ENCODE results near the gene HTR1B. TPM values are rescaled to one million over a fixed set of nuclear protein-coding genes. Genes with fewer than 3 reads are reported as not detected.

Gene HTR1B
- polyA plus RNA-seq, 2 of the 4 experiments (the other 2 are of a cell fraction), result 0.12 TPM; not detected in 1

DNA sequence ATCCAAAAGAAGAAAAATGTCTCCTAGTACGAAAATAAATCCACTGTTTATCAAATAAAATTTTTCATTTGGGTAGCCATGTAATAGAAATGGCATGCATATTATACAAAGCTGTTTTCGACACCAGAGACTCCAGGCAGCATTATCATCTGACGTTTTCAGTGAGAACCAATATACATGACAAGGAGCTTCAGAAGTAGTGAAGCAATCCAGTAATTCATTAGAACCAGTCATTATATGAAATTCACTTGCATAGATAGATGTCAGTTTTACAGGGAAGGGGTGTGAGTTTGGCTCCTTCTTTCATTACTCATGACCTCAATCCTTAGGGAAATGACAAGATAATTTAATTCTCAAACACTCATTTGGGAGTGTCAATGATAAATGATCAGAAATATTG lies 14.7 kb downstream of the HTR1B start:
- 55% methylated on average over 3 of the region's 3 CpGs for WGBS (ENCODE audit: missing lambda C conversion rate)
- ChIA-PET POLR2A (no interaction called here), CTCF (no interaction called here)
- ATAC-seq (no peak), DNase-seq (ENCODE audit: low read depth in 1 of 2, low spot score in 1 of 2) (no peak), FAIRE-seq (no peak)
- no peak overlapping the region for H3K4me2 ChIP-seq
- H3K4me1 ChIP-seq, result no peaks in the 10 kb centered on the region
- H3K9me3 ChIP-seq, result no peaks in the 10 kb centered on the region
- no peak overlapping the region for H3K4me3 ChIP-seq
- no peak overlapping the region for H3K27ac ChIP-seq
- no peak for TF ChIP-seq ZNF302 (CRISPR knock-in tag; IDR thresholded peaks at IDR 0.05)
- no peak for TF ChIP-seq USF2 (IDR thresholded peaks at IDR 0.05)
- TF ChIP-seq CHD2 (IDR thresholded peaks at IDR 0.05; ENCODE audit: low read length, partially characterized antibody), result no peak
- TF ChIP-seq, protein P1, sequence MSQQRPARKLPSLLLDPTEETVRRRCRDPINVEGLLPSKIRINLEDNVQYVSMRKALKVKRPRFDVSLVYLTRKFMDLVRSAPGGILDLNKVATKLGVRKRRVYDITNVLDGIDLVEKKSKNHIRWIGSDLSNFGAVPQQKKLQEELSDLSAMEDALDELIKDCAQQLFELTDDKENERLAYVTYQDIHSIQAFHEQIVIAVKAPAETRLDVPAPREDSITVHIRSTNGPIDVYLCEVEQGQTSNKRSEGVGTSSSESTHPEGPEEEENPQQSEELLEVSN (IDR thresholded peaks at IDR 0.05; ENCODE audit: borderline replicate concordance, low read depth), result no peak
- TF ChIP-seq HEYL (CRISPR knock-in tag; IDR thresholded peaks at IDR 0.05), result no peak
- TF ChIP-seq GATA3 (IDR thresholded peaks at IDR 0.05; ENCODE audit: borderline replicate concordance), result no peak
- no peak for TF ChIP-seq TP53 (CRISPR knock-in tag; IDR thresholded peaks at IDR 0.05)
- no peak for TF ChIP-seq KDM5A (IDR thresholded peaks at IDR 0.05)

- Histone ChIP-seq H3K4me3 (no peak overlapping the region), H3K27ac (no peak overlapping the region), H3K4me2 (no peak overlapping the region), H3K4me1 (no peaks in the 10 kb centered on the region), H3K9me3 (no peaks in the 10 kb centered on the region)
- POLR2A ChIA-PET, result no interaction called here
- DNase-seq (ENCODE audit: low read depth in 1 of 2, low spot score in 1 of 2) (no peak), FAIRE-seq (no peak), ATAC-seq (no peak)
- 0% methylated on average over 1 of the region's 1 CpG for WGBS (ENCODE audit: missing lambda C conversion rate)
- CTCF ChIA-PET, result no interaction called here
- TF ChIP-seq TFCP2L1 (CRISPR knock-in tag; IDR thresholded peaks at IDR 0.05) (no peak), RAD21 (conservative IDR thresholded peaks at IDR 0.05 in 1 of 2, IDR thresholded peaks at IDR 0.05 in 1 of 2) (no peak), RFX5 (IDR thresholded peaks at IDR 0.05) (no peak)
Observed at GRCh38 chr6:77447254-77447653, 16.0 kb downstream of the HTR1B start.

- ChIA-PET CTCF (no interaction called here), POLR2A (no interaction called here)
- Histone ChIP-seq H3K4me1 (no peaks in the 10 kb centered on the region), H3K4me3 (no peak overlapping the region), H3K4me2 (no peak overlapping the region), H3K27ac (no peak overlapping the region), H3K9me3 (no peaks in the 10 kb centered on the region)
- ATAC-seq, result no peak
- DNase-seq (ENCODE audit: low read depth in 1 of 2, low spot score in 1 of 2), result no peak
- FAIRE-seq, result no peak
- TF ChIP-seq CBX8 (IDR thresholded peaks at IDR 0.05), result no peak
- no peak for TF ChIP-seq NR3C1 (IDR thresholded peaks at IDR 0.05)
- TF ChIP-seq ZNF302 (CRISPR knock-in tag; IDR thresholded peaks at IDR 0.05), result no peak
- no peak for TF ChIP-seq BHLHE40 (IDR thresholded peaks at IDR 0.05; ENCODE audit: low read depth, low read length)
- TF ChIP-seq CHD2 (IDR thresholded peaks at IDR 0.05; ENCODE audit: low read length, partially characterized antibody), result no peak
- TF ChIP-seq, protein P2, sequence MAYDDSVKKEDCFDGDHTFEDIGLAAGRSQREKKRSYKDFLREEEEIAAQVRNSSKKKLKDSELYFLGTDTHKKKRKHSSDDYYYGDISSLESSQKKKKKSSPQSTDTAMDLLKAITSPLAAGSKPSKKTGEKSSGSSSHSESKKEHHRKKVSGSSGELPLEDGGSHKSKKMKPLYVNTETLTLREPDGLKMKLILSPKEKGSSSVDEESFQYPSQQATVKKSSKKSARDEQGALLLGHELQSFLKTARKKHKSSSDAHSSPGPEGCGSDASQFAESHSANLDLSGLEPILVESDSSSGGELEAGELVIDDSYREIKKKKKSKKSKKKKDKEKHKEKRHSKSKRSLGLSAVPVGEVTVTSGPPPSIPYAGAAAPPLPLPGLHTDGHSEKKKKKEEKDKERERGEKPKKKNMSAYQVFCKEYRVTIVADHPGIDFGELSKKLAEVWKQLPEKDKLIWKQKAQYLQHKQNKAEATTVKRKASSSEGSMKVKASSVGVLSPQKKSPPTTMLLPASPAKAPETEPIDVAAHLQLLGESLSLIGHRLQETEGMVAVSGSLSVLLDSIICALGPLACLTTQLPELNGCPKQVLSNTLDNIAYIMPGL (CRISPR knock-in tag; IDR thresholded peaks at IDR 0.05; ENCODE audit: borderline replicate concordance), result no peak
- 67% methylated on average over 1 of the region's 1 CpG for whole genome bisulfite sequencing (ENCODE audit: missing lambda C conversion rate)
Observed at GRCh38 chr6:77446249-77446648, 17.0 kb downstream of the HTR1B start.

- no peak overlapping the region for H3K27ac ChIP-seq
- ChIA-PET CTCF (no interaction called here), POLR2A (no interaction called here)
- TF ChIP-seq RAD21 (conservative IDR thresholded peaks at IDR 0.05 in 1 of 2, IDR thresholded peaks at IDR 0.05 in 1 of 2) (no peak), FOXS1 (CRISPR knock-in tag; IDR thresholded peaks at IDR 0.05) (no peak), EHF (CRISPR knock-in tag; IDR thresholded peaks at IDR 0.05) (no peak), SREBF2 (IDR thresholded peaks at IDR 0.05) (no peak), RNF2 (IDR thresholded peaks at IDR 0.05; ENCODE audit: borderline replicate concordance, low read depth) (no peak)
- no peak overlapping the region for H3K4me2 ChIP-seq
- DNase-seq (ENCODE audit: low read depth in 1 of 2, low spot score in 1 of 2), result no peak
- 2% methylated on average over 2 of the region's 2 CpGs for WGBS (ENCODE audit: missing lambda C conversion rate)
- no peak for FAIRE-seq
- H3K4me3 ChIP-seq, result no peak overlapping the region
- H3K9me3 ChIP-seq, result no peaks in the 10 kb centered on the region
- H3K4me1 ChIP-seq, result no peaks in the 10 kb centered on the region
- no peak for ATAC-seq
Observed at GRCh38 chr6:77445214-77445613, 18.1 kb downstream of the HTR1B start.

All from A549 (cell line).